Gastroesophageal sphincter (tissue), 4 donors: ENCODE results near the gene TRIM67. TPM values are rescaled to one million over a fixed set of nuclear protein-coding genes. Genes with fewer than 3 reads are reported as not detected.

ENCODE experiments used
- ATAC-seq: fragments of 150-250 bp; one replicate; pipeline ENCODE4 v1.9.1; 2016; ENCODE audit warnings: mild to moderate bottlenecking, moderate library complexity
- H3K27ac ChIP-seq, 4 donors: fragments of 200-600 bp; sonication (generic) in 3 of 4; 1 replicate in 3 of 4; 2 replicates in 1 of 4; pipeline ENCODE4 v1.5.1; 2016 to 2019
- H3K27me3 ChIP-seq: fragments of 200-600 bp; sonication (generic); one replicate; pipeline ENCODE4 v1.5.1; 2019
- H3K36me3 ChIP-seq, 2 donors: fragments of 200-600 bp; sonication (generic); one replicate each; pipeline ENCODE4 v1.5.1; 2019; ENCODE audit warnings: control low read depth in 1 of 2
- H3K4me1 ChIP-seq, 3 donors: fragments of 200-600 bp; sonication (generic); 1 replicate in 2 of 3; 2 replicates in 1 of 3; pipeline ENCODE4 v1.5.1; 2016 to 2019; ENCODE audit warnings: control low read depth in 2 of 3
- H3K4me3 ChIP-seq, 2 donors: fragments of 200-600 bp; sonication (generic); one replicate each; pipeline ENCODE4 v1.5.1; 2019; ENCODE audit warnings: mild to moderate bottlenecking in 1 of 2, moderate library complexity in 1 of 2
- H3K9me3 ChIP-seq, 3 donors: fragments of 200-600 bp; sonication (generic); one replicate each; pipeline ENCODE4 v1.5.1; 2017 to 2019; ENCODE audit warnings: control low read depth in 2 of 3
- EP300 ChIP-seq: sonication (generic); formaldehyde crosslinking; IDR thresholded peaks from one replicate; pipeline ENCODE4 v1.6.1; 2017; ENCODE audit warnings: antibody characterized with exemption, mild to moderate bottlenecking
- POLR2A ChIP-seq, 2 donors: fragments of 450-650 bp; IDR thresholded peaks; one replicate each; pipeline ENCODE4 v1.6.1; 2017; ENCODE audit warnings: antibody characterized with exemption in 2 of 2, mild to moderate bottlenecking in 2 of 2, moderate library complexity in 1 of 2
- POLR2AphosphoS5 ChIP-seq: sonication (generic); formaldehyde crosslinking; IDR thresholded peaks from one replicate; pipeline ENCODE4 v1.6.1; 2017; ENCODE audit warnings: antibody characterized with exemption
- WGBS, 2 donors: methylation state at CpG; one replicate each; pipeline ENCODE4 v1.1.5; 2018; ENCODE audit warnings: low coverage in 1 of 2; 5-methylcytosine and 5-hydroxymethylcytosine counted together
- total RNA-seq, 4 donors: library from RNA; depleted of rRNA; stranded (reverse); fragments of >200 nt; gene quantifications; one replicate each; pipeline ENCODE4 v1.1.0, GENCODE V29; 2016
- TF ChIP-seq, protein P1 (sequence below), 4 experiments: fragments of 200-600 bp in 2 of 4; fragments of 450-650 bp in 2 of 4; sonication (generic) in 1 of 4; IDR thresholded peaks; one replicate each; pipeline ENCODE4 v1.5.1; 2017 to 2019; ENCODE audit warnings: antibody characterized with exemption in 4 of 4, mild to moderate bottlenecking in 2 of 4, moderate library complexity in 2 of 4

Gene TRIM67
- total RNA-seq, 4 donors from 2014 or later: 0.04 to 0.13 TPM; not detected in 2

- H3K4me1 ChIP-seq: no peaks in the 10 kb centered on the region
- no peak overlapping the region for H3K4me3 ChIP-seq
- 78 to 82% methylated on average over 2 to 7 of the region's 7 CpGs for WGBS, 2 donors
- ATAC-seq: no peak
- TF ChIP-seq POLR2A (IDR thresholded peaks at IDR 0.05): no peak
- no peak for TF ChIP-seq EP300
- TF ChIP-seq, protein P1, sequence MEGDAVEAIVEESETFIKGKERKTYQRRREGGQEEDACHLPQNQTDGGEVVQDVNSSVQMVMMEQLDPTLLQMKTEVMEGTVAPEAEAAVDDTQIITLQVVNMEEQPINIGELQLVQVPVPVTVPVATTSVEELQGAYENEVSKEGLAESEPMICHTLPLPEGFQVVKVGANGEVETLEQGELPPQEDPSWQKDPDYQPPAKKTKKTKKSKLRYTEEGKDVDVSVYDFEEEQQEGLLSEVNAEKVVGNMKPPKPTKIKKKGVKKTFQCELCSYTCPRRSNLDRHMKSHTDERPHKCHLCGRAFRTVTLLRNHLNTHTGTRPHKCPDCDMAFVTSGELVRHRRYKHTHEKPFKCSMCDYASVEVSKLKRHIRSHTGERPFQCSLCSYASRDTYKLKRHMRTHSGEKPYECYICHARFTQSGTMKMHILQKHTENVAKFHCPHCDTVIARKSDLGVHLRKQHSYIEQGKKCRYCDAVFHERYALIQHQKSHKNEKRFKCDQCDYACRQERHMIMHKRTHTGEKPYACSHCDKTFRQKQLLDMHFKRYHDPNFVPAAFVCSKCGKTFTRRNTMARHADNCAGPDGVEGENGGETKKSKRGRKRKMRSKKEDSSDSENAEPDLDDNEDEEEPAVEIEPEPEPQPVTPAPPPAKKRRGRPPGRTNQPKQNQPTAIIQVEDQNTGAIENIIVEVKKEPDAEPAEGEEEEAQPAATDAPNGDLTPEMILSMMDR (IDR thresholded peaks at IDR 0.05): no peak
- no peak for TF ChIP-seq POLR2AphosphoS5
- H3K27me3 ChIP-seq: no peaks in the 10 kb centered on the region
- peaks cover 0 to 86% of the 10 kb centered on the region in 2 donors for H3K36me3 ChIP-seq
- no peaks in the 10 kb centered on the region for H3K9me3 ChIP-seq
- no peak overlapping the region for H3K27ac ChIP-seq
These were observed 64.3 kb downstream of the TRIM67 start for GRCh38 chr1:231226156-231226555.

- no peak for ATAC-seq
- WGBS, 2 donors: 92 to 97% methylated on average over 5 to 6 of the region's 10 CpGs
- H3K4me1 ChIP-seq: peaks cover 0 to 9% (median under 1%) of the 10 kb centered on the region in 3 donors
- no peak overlapping the region for H3K27ac ChIP-seq
- H3K9me3 ChIP-seq: no peaks in the 10 kb centered on the region
- no peak overlapping the region for H3K4me3 ChIP-seq
- TF ChIP-seq, protein P1 (IDR thresholded peaks at IDR 0.05): no peak
- no peak for TF ChIP-seq EP300
- H3K36me3 ChIP-seq: peaks cover 0 to 46% of the 10 kb centered on the region in 2 donors
- no peaks in the 10 kb centered on the region for H3K27me3 ChIP-seq
These were observed 69.7 kb downstream of the TRIM67 start for GRCh38 chr1:231231511-231231910.

GRCh38 chr1:231232870-231233734, 71.2 kb downstream of the TRIM67 start:
- H3K36me3 ChIP-seq: peaks cover 0 to 45% of the 10 kb centered on the region in 2 donors
- no peak for ATAC-seq

GRCh38 chr1:231233735-231234417, 72.0 kb downstream of the TRIM67 start:
- Histone ChIP-seq H3K27me3 (no peaks in the 10 kb centered on the region), H3K36me3 (peaks cover 0 to 45% of the 10 kb centered on the region in 2 donors), H3K27ac (no peak overlapping the region), H3K4me3 (no peak overlapping the region), H3K9me3 (no peaks in the 10 kb centered on the region), H3K4me1 (peaks cover 0 to 21% (median 3%) of the 10 kb centered on the region in 3 donors)
- TF ChIP-seq POLR2AphosphoS5: no peak
- no peak for TF ChIP-seq POLR2A (IDR thresholded peaks at IDR 0.05)
- TF ChIP-seq EP300: no peak
- TF ChIP-seq, protein P1 (IDR thresholded peaks at IDR 0.05): no peak
- WGBS, 2 donors: 69 to 96% methylated on average over 4 to 7 of the region's 8 CpGs
- no peak for ATAC-seq

More at GRCh38 chr1:231232870-231233734, 71.2 kb downstream of the TRIM67 start:
- Histone ChIP-seq H3K4me3 (no peak overlapping the region), H3K27ac (no peak overlapping the region), H3K4me1 (peaks cover 0 to 21% (median 3%) of the 10 kb centered on the region in 3 donors), H3K9me3 (no peaks in the 10 kb centered on the region), H3K27me3 (no peaks in the 10 kb centered on the region)
- 89 to 93% methylated on average over 11 to 14 of the region's 14 CpGs for WGBS, 2 donors
- TF ChIP-seq POLR2A (IDR thresholded peaks at IDR 0.05): no peak
- TF ChIP-seq POLR2AphosphoS5: no peak
- TF ChIP-seq EP300: no peak
- TF ChIP-seq, protein P1 (IDR thresholded peaks at IDR 0.05): no peak
